Measurements from ENCODE around the gene CHD5.
A peak's percentile ranks its signal among the peaks of the same experiment; 100 is the strongest.

The CHD5 gene

DNA sequence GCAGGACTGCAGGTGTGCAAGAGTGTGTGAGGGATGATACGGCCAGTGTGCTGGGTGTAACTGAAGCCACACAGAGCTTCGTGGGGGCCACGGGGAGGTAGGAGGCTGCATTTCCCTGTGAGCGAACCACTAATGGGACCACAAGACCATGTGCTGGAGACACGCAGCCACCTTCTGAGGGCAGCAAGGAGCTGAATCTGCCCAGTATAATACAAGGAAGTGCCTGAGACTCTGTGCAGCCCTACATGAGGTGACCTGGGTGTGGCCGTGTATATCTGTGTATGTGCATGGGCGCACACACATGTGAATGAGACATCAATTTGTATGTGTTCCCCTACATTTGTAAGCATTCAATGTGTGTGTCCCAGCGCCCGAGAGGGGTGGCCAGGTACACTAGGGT, 50.8 kb downstream of the CHD5 start:
- DNase-seq: no peak

DNA sequence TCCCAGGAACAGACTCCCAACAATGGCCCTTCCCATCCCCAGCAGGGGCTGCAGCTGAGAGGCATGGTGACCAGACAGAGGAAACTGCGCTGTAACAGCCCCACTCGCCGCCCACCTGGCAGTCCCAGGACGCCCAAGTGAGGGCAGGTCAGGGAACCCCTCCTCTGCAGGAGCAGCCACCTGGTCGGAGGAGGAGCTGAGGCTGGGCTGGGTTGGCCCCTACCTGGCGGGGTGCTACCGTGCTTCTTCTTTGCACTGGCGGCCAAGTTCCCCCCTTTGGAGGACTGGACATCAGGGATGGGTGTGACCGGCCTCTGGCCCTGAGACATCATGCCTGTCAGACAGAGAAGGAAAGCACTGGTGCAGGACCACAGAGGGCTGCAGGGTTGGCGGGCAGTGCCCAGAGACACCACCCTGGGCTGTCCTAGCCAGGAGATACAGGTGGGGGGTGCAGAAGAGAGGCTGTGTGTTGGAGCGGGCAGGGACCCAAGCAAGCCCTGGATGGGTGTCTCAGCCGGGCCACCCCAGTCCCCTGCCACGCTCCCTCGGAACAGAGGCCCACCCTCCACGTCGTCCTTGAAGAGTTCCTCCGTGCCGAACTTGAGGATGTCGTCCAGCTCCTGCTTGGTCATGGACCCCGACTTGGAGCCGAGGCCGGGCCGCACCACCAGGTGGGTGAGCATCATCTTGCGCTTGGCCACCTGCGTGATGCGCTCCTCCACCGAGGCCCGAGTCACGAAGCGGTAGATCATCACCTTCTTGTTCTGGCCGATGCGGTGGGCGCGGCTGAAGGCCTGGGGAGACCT, 51.6 kb downstream of the CHD5 start:
- DNase-seq: no peak

DNA sequence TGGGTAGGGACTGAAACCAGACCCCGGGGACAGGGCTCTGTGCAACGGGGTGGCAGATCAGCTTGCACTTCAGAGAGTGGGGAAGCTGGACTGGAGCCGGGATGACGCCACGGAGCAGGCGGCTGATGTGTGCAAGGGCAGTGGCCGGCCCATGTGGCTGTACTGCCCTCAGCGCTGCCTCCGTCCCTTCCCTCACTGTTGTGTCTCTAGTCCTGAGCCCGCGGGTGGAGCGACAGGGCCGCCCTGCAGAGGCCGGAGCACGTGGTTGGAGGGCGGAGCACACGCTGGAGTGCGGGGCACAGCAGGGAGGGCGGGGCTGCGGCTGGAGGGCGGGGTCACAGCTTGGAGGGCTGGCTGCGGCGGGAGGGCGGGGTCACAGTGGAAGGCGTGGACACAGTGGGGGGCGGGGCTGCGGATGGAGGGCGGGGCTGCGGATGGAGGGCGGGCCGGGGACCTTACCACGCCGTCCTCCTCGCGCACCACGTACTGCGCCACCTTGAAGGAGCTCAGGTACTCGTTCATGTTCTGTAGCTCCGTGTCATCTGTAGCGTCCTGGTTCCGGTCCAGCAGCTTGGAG, 52.4 kb downstream of the CHD5 start:
- peak; percentile 53 for DNase-seq

DNA sequence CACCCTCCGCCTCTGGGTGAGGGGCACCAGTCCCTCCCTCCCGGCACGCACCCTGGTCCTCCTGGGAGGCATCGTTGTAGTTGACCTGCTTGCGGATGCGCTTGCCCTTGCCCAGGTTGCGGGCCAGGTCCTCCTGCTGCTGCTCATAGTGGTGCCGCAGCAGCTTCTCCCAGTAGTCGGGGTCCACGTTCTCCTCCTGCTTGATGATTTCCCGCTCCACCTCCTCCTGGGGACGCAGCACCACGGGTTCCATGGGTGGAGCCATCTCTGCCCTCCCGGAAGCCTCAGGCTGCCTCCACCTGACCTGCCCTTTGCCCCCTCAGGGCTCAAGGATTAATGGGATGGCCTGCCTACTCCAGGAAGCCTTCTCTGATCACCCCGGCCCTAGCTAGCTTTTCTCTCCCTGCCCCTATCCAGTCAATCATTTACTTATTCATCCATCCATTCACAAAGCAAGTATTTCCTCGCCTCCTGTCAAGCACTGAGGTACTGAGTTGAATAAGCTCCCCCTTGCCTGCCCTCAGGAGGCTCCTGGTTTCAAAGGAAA, 53.5 kb downstream of the CHD5 start:
- DNase-seq: no peak

DNA sequence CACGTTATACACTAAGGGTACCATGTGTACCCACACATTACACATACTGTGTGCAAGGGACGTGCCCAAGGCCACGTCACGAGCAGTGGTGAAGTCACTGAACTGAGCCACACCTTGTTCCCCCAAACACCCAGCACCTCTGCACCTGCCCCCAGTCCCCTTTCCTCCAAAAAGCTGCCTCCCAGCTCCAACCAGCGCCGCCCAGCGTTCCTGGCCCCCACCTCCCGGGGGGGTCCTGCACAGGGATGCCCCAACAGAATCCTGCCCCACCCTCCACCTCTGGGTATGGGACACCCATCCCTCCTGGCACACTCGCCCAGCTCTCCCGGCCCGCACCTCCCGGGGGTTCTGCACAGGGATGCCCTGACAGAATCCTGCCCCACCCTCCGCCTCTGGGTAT, 54.1 kb downstream of the CHD5 start:
- no peak for DNase-seq

DNA sequence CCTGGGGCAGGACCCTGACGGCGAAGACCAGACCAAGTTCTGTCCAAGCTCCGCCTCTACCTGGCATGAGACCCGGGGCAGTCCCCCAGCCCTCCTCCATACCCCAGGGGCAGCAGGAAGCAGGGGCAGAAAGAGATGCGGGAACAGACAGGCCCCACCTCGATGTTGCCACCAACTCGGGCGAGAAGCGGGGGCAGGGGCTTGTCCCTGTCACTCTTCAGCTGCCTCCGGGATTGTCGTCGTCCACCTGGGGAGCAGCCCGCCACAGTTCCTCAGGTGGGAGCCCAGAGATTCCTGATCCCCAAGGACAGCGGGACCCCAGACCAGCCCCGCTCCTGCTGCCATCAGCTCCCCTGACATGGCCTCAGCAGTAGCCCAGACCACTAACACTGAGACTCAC, 54.8 kb downstream of the CHD5 start:
- DNase-seq: no peak

DNA sequence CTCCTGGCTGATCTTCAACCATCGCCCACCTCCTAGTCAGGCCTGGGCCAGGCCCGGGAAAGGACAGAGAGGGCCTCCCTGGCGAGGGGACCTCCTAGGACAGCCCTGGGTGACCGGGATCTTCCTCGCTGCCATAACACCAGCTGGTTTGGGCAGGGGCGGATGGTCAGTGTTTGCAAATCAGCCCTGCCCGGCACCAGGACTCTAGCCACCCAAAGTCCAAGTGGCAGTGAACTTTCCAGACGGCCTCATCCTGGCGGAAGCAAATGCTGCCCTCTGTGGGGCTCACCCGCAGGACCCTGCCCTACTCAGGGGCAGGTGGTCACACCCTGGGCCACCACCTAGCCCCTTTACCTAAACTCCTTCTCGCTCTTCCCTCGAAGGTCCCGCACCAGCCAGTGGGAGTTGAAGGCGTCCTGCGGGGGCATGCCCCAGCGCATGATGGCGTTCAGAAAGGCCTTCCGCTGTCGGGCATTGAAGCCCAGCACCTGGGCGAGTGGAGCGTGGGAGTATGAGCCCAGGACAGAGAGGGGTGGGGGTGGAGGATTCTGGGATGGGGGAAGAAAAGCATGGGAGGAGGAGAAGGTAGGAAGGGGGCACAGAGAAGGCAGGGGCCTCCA, 55.3 kb downstream of the CHD5 start:
- no peak for DNase-seq

DNA sequence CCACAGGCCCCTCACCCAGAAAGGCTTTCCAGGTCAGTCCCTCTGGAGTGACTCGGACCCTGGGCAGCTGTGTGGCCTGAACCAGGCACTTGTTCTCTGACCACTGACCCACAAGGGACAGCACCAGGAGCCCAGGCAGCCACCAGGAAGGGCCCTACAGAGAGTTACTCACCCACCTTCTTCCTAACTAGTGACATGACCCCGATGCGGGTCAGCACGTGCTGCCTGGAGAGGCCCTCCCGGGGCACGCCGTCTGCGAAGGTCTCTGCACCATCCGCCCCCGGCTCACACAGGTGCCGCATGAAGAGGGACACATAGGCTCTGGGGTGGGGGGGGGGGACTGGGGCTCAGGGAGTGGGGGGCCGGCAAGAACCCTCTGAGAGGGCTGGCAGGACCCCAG, 55.8 kb downstream of the CHD5 start:
- no peak for DNase-seq

DNA sequence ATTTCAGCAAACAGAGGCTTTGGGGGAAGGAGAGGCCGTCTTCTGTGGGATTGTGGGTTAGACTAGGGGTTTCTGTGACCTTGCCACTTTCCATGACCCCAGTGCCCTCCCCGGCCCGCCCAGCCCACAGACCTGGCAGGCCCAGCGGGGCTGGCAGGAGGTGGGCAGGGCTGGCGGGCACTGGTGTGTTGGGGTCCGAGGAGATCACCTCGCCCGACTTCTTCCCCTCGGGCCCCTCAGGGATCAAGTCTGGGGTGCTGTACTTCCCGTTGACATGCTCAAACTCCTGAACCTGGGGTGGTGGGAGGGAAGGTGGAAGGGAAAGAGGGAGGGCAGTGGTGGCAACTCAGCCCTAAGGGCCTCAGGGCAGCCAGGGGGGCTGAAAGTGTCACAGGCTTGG, 56.3 kb downstream of the CHD5 start:
- DNase-seq: no peak

DNA sequence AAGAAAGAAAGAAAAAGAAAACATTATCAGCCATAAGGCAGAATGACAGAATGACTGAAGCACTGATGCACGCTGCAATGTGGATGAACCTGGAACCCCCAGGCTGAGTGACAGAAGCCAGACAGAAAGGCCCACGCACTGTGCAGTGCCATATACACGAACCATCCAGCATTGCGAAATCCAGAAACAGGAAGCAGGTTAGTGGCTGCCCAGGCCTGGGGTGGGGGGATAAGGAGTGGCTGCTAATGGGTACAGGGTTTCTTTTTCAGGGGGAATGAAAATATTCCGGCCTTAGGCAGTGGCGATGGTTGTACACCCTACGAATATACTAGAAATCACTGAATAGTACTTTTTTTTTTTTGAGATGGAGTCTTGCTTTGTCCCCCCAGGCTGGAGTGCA, 57.0 kb downstream of the CHD5 start:
- no peak for DNase-seq

DNA sequence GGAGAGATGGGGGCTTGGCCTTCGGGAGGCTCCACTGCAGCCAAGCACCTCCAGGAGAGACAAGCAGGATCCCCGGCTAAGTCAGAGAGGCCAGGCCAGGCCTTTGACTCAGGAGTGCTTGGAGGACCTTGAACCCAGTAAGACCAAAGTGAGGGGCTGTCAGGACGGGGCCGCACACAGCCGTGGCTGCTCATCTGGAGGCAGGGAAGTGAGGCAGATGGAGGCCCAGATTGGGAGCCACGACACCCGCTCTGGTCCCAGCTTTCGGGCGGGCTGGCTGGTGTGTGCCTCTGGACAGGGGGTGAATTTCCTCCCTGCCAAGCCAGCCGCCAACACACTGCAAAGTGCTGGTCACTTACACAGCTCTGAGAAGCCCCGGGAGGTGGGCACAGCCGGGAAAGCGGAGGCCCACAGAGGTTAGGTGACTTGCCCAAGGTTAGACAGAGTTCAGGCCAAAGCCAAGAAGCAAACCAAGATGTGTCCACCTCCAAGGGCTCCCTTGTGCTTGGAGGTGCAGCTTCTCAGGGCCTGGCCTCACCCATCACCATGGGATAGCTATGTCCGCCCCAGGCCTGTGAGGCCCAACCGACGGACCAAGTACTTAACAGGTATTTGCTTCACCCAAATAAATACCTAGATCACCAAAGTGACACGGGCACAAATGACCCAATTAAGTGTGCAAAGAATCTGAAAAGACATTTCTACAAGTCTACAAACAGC, 58.3 kb downstream of the CHD5 start:
- no peak for DNase-seq

DNA sequence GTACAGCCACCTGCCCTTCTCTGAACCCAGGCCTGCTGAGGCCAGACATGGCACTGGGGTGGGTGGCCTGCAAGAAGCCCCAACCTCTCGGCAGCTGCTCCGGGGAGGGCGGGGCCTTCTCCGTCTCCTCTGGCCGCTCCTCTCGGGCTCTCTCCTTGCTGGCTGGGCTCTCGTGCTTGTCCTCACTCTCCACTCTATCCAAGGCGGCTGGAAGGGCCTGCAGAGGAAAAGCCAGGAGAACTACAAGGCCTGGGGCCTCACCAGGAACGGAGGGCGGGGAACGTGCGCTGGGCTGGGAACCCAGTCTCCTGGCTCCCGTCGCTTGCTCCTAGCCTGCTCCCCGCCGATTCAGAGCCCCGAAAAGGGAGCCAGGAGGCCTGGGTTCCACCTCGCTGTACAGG, 59.1 kb downstream of the CHD5 start:
- no peak for DNase-seq

DNA sequence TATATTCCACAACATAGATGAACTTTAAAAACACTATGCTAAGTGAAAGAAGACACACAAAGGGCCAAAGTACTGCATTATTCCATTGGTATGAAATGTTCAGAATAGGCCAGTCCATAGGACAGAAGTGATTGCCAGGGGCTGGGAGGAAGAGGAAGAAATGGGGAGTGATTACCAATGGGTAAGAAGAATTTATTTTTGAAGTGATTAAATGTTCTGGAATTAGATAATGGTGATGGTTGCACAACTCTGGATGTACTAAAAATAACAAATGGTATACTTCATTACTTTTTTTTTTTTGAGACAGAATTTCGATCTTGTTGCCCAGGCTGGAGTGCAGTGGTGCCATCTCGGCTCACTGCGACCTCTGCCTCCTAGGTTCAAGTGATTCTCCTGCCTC, 61.7 kb downstream of the CHD5 start:
- no peak for DNase-seq

DNA sequence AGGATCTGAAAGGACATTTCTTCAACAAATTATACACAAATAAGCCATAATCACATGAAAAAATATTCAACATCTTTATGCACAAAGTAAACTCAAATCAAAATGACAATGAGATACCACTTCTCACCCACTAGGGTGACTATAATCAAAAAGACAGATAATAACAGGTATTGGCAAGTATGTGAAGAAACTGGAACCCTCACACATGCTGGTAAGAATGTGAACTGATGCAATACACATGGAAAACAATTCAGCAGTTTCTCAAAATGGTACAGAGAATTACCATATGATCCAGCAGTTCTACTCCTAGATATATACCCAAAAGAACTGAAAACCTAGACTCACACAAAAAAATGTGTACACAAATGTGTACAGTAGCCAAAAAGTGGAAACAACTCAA, 62.5 kb downstream of the CHD5 start:
- no peak for DNase-seq

DNA sequence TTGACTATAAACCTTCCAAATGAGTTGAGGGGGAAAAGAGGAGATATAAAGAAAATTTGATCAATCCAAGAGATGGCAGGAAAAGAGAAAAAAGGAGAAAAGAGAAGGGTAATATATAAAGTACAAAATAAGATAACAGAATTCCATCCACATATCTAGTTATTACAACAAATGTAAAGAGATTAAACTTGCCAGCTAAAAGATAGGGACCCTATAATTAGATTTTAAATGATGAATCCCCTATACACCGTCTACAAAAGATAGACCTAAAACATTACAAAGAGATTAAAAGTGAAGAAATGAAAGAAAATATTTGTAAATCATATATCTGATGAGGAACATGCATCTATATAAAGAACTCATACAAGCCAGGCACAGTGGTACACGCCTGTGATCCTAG, 63.1 kb downstream of the CHD5 start:
- DNase-seq: no peak

DNA sequence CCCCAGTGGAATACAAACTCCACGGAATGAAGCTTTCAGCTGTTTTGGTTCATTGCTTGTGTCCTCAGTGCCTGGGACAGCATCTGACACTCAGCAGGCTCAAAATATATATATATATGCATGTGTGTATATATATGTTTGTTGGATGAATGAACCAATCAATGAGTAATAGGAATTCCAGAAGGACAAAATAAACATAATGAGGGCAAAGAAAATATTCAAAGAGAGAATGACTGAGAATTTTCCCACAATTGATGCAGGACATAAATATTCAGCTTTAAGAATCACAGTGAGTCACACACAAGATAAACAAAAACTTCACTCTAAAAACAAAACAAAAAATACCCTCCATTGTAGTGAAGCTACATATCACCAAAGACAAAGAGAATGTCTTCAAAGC, 64.0 kb downstream of the CHD5 start:
- DNase-seq: no peak

DNA sequence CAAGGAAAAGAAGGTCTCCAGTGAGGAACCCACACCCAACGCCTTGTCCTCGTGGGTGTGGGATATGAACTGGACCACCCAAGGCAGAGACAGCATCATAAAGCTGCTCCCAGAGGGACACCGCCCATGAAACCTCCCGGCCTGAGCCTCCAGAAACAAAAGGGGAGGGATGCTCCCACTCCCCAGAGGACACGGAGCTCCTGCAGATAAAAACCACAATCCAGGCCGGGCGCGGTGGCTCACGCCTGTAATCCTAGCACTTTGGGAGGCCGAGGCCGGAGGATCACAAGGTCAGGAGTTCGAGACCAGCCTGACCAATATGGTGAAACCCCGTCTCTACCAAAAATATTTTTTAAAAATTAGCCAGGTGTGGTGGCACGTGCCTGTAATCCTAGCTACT, 66.4 kb downstream of the CHD5 start:
- no peak for DNase-seq

DNA sequence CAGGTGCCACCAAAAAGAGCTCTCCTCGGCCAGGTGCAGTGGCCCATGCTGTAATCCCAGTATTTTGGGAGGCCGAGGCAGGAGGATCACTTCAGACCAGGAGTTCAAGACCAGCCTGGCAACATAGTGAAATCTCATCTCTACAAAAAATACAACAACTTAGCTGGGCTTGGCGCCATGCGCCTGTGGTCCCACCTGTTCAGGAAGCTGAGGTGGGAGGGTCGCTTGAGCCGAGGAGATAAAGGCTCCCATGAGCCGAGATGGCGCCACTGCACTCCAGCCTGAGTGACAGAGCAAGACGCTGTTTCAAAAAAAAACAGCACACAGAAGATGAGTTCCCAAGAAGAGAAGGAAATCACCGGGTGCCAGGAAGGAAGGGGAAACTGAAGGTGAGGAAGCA, 67.0 kb downstream of the CHD5 start:
- DNase-seq: no peak

DNA sequence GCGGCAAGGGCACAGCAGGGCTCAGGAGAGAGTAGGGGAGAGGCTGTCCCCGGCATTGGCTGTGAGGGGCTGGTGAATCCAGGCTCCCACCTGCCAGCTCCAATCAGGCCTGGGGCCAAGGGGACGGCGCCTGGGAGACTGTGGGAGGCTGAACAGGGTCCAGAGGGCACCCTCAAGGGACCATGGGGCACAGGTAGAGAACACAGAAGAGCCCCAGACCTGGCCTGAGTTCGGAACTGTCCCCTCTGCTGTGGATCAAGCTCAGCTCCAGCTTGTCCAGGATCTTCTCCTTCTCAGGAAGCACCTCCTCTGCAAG, 67.5 kb downstream of the CHD5 start:
- DNase-seq: no peak

DNA sequence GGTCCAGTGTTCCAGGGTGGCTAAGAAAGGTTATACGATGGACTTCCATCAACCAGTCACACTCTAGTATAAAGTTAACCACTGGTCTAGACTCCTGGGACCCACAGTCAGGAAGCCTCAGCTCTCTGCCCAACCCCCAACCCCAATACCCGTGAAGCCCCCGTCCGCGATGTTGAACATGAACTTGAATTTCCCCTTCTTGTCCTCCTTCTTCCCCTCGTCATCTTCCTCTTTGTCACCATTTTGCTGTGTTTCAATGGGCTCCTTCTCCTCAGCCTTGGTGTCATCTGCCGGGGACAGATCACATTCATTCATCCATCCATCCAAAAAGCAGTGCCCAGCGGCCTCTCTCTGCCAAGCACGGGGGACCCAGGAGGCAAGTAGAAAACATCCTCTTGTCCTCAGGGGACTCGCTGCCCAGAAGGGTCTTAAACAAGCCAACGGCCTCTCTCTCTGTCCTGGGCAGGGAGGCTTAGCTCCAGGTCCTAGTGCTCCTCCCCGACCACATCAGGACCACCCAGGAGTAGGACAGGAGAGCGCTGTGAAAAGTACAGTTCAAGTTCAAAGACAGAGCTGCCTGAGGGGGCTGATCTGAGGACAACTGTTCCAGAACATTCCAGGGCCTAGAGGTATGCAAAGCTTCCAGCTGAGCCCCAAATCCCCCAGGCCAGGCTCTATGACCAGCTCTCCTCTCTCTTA, 68.0 kb downstream of the CHD5 start:
- no peak for DNase-seq

DNA sequence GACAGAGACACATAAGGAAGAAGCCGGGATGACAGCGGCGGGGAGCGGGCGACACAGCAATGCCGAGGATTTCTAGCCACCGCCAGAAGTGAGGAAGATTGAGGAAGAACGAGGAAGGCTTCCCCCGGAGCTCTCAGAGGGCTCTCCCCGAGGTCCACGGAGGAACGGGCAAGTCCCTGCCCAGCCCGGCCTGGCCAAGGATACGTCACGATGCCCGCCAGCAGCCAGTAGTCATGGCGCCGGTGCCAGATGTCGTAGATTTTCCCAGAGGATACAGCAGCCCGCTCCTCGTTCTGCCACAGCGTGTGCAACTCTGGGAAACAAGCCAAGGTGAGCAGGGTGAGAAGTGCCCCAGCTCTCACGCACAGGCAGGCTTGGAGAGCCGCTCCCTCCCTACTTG, 68.5 kb downstream of the CHD5 start:
- no peak for DNase-seq

DNA sequence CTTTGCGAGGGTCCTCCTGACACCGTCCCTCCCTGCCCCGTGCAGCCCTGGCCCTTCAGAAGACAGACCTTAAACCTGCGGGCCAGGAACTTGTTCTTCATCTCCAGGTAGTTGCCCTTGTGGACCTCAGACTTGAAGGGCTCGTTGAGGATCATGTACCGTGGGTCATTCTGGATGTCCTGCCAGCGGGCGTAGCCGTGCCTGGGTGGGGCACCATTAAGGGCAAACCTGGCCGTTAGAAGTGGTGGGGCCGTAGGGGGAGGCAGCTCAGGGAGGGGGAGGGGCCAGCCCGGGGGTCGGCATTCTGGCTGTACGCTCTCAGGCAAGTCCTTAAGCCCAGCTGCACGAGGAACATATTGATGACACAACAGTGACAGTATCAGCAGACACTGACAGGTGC, 69.8 kb downstream of the CHD5 start:
- DNase-seq: no peak

DNA sequence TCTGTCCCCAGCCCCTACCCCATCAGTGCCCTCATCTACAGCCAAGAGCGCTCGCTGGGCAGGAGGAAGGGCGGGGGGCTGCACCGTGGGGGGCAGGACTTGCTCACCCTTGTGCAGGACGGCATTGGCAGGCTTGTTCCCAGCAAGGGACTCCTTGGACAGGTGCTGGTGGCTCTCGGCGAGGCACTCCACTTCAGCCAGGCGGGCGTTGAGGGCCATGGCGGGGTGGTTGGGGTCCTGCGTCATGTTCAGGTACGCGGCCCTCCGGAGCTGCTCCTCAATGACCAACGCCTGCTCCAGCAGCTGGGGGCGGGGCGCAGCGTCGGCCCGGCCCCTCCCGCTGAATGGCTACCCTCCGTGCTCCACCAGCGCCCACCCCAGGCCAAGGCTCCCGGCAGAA, 70.4 kb downstream of the CHD5 start:
- no peak for DNase-seq
